NCI-H146 (cell line): Measurements from ENCODE around the gene TMEM43.

ENCODE experiments used
- DNase-seq: peaks from one replicate; lab custom pipeline; 2025; lab: John Stamatoyannopoulos, UW

Gene TMEM43

GRCh38 chr3:14122301-14122700 is 2.6 kb upstream of the TMEM43 start:
- no peak for DNase-seq

DNA sequence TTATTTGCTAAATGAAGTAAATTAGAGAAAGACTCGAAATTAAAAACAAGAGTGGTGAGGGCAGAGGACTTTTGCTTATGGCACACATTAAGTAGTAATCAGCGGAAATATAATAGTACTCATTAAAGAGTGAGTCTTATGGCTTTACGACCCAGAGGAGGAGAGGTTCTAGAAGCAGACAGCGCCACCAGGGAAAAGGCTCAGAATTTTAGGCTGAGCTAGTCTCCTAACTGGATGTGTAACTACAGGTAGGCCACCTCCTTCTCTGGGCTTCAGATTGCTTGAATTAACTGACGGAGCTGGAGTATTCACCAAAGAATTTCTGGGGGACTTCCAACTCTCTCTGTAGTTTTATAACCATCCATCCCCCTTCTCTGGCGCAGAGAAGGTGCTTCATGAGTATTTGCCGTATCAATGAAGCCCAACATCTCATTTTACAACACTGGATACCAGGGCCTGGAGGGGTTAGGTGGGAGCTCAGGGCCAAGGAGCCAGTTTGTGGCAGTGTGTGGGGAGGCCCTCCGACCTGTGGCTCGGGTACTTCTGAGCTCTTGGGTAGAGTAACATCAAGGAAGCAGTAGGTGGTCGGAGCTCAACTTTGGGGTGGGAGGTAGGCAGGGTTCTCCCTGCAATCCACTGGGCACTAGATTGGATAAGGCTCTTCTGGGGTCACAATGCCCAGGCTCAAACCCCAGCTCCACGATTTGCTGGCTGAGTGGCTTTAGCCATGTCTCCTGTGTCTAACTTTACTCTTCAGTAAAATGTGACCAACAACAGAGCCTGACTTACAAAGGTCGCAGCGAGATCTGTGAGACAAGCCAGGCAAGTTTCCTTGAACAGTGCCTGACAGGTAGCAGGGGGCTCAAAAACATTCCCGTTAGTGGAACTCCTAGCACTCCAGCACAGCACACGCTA is 1.3 kb upstream of the TMEM43 start:
- no peak for DNase-seq

GRCh38 chr3:14124223-14124614 is 633 bp upstream of the TMEM43 start:
- DNase-seq, result peak; percentile 39

- DNase-seq, result peak; percentile 58
These were observed 553 bp downstream of the TMEM43 start for GRCh38 chr3:14125193-14126016.

DNA sequence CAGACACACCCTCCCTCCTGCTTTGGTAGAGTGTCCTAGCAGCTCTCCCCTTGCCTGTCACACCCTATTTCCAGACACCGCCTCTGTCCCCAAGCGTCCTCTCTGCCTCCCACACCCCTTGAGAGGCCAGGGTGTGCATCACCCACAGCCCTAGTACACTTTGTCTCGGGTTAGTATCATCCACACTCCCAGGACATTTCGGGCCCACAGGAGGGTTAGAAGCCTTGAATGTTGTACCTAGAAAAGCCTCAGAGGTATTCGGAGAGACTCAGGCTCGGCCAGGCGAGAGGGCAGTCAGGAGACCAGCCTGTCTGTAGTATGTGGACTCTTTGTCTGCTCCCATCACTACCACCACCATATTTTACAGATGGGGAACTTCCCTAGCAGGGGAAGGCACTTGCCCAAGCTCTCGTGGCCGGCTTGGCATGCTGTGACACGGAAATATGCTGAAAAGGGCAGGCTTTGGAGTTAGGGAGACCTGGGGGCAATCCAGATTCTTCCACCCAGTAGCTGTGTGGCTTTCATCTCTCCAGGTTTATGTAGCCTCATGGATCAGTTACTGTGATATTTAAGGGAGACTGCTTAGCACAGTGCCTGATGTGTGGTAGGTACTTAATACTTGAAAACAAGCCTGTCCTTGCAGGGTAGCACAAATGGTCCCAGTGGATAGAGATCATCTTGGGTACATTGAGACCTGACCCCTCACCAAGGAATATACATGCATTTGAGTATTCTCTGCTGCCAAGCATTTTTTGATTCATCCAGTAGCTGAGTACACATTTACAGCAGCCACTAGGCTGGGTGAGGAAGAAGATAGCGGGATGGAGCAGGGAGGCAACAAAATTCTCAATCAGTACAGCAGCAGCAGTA is 1.4 kb downstream of the TMEM43 start:
- no peak for DNase-seq

DNA sequence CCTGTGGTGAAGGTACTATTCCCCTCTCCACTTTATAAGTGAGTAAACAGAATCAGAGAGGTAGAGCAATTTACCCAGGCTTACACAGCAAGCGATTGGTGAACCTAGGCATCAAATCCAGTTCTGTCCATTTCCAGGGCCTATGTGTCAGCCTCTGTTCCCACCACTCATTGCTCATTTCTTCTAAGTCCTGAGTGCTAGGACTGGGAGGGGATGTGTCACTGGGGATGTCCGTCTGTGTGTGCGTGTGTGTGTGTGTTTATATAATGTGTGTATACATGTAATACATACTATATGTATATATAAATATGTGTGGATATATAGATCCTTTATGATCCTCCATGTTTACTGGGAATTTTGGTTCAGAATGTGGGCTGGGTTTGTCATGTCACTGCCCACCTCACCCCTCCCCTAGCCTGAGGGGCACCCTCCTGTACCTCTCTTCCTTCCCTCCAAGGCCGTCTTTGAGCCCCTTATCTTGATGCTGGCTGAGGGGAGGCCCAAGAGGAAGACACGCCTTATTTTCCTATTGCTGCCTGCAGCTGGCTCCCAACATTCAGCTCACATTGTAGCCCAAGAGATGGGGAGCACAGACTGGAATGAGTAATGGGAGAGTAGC is 2.1 kb downstream of the TMEM43 start:
- no peak for DNase-seq

GRCh38 chr3:14127516-14128161 is 2.8 kb downstream of the TMEM43 start:
- DNase-seq, result no peak

DNA sequence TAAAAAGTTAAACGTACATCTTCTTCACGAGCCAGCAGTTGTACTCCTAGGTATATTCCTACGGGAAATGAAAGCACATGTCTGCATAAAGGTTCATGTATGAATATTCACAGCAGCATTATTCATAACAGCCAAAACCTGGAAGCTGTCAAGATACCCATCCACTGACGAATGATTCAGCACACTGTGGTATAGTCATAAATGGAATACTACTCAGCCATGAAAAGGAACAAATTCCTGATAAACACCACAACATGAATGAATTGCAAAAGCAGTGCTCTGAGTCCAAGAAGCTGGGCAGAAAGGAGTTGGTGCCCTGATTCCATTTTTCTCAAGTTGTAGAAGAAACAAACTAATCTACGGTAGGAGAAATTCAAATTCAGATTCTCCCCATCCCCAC is 3.9 kb downstream of the TMEM43 start:
- no peak for DNase-seq

- DNase-seq, result no peak
These were observed 4.4 kb downstream of the TMEM43 start for GRCh38 chr3:14129296-14129695.

DNA sequence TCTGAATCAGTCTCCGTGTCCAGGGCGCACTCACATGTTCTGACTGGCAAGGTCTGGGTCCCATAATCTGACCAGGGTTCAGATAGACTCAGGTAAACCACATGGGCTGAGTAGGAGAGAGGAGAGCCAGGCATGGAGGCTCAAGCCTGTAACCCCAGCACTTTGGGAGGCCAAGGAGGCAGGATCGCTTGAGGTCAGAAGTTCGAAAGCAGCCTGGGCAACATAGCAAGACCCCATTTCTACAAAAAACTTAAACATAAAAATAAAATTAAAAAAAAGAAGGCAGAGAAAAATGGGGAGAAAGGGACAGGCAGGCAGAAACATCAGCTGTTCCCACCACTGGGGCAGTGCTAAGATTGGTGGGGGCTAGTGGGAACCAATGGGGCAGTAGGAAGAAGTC is 5.4 kb downstream of the TMEM43 start:
- no peak for DNase-seq

DNA sequence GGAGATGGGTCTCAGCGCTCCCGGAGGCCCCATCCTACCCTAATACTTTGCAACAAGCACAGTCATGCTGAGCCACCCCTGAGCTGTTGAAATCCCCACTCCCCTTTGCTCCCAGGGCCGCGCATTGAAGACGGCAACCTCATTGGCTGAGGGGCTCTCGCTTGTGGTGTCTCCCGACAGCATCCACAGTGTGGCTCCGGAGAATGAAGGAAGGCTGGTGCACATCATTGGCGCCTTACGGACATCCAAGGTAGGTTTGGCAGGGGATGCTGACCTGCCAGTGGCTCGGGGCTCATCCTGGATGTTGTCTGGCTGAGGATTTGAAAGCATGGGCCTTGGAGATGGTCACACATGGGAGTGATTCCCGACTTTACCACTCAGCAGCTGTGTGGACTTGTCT is 5.9 kb downstream of the TMEM43 start:
- DNase-seq, result no peak

DNA sequence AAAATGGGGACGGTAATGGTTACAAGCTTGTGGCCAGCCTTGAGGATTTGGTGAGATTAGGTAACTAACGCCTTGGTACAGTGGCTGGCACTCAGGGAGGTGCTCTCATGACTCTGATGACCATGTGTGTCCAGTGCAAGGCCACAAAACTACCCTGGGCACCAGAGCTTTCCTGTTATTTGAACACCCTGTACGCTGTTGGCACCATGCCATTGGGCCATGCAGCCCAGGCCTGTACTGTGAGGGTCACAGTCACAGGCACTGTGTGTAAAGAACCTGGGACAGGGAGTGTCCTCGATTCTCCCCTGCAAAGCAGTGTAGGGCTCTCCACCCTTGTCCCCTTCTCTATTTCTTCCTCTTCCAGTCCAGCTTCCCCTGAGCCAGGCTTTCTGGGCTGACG is 6.3 kb downstream of the TMEM43 start:
- no peak for DNase-seq

DNA sequence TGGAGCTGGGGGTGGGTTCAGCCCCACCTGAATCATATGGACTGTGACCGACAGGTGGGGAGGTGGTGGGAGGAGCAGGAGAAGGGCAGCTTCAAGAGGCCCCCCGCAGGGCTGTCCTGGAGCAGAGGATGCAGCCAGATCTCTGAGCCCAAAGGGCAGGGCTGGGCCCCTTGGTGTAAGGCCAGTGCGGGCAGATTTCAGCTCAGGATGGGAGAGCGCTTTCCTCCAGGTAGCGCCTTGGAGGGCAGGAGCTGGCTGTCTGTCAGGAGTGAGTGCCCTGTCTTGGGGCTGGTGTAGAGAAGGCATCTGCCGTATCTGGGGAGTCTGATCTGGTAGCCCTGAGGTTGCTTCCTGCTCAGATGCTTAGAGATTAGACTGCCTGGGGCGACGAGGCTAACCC is 7.3 kb downstream of the TMEM43 start:
- no peak for DNase-seq

DNA sequence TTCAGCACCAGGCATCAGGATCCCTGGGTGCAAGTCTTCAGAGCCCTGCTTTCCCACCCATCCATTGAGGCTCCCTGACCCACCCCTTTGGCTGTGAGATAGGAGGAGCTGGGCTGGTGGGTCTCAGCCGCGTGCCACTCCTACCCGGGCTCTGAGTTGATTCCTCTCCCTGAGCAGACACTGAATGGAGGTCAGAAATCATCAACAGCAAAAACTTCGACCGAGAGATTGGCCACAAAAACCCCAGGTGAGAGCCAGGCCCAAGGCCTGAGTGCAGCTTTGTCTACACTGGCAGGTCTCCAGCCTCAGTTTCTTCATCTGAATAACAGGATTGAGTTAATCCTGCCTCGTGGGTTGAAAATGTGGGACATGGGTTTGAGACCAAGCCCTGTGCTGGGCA is 7.8 kb downstream of the TMEM43 start:
- no peak for DNase-seq

DNA sequence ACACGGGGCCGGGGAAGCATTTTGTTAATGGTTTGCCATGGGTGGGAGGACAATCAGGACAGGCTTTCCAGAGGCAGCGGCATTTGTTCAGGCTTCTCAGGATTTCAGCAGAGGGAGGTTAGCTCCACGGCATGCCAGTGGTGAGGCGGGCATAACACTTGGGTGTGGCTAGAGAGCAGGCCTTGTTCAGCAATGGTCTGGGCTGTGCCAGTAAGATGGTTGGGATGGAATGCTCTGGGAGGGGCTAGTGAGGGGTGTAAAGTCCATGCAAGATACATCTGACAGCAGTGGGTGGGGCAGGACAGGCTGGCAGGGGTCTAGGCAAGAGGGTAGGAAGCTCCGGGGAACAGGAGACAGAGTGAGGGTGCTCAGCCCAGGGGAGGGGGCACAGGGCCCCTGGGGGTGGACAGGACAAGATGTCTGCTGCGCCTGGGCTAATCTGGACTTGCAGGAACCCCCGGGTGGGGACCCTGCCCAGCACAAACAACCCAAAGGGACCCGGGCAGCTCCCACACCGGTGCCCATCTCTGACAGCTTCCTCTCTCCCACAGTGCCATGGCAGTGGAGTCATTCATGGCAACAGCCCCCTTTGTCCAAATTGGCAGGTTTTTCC is 8.4 kb downstream of the TMEM43 start:
- no peak for DNase-seq

- no peak for DNase-seq
These were observed 9.0 kb downstream of the TMEM43 start for GRCh38 chr3:14133876-14134275.

DNA sequence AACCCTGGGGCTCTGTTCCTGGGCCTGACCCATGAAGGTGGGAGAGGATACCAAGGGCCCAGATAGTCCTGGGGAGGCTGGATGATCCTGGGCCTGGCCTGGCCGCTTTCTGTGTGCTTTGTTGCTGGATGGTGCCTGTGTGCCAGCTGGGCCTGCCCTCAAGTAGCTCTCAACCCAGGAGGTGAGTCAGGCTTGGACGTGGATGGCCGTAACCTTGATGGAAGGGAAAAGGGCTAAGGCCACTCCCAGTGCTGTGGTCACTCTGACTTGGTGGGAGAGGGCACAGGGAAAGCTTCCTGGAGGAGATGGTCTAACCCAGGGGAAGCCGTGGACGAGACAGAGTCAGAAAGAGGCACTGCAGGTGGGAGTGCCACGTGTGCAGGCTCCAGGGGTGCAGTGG is 9.4 kb downstream of the TMEM43 start:
- no peak for DNase-seq

- no peak for DNase-seq
These were observed 10.7 kb downstream of the TMEM43 start for GRCh38 chr3:14135581-14135980.

- no peak for DNase-seq
These were observed 12.2 kb downstream of the TMEM43 start for GRCh38 chr3:14137004-14137403.

- no peak for DNase-seq
These were observed 12.6 kb downstream of the TMEM43 start for GRCh38 chr3:14137445-14137844.
